GM19023 (cell line): ENCODE results near the gene SEC11C.
"Not testable (repeated sequence)": the region's sequence is repeated elsewhere in the genome, so short reads cannot be mapped to it uniquely, and the experiment has no call there.

Source experiments
- ATAC-seq: cut with Tn5 transposase; IDR thresholded peaks from one replicate; pipeline ENCODE4 v1.9.1; 2021; ENCODE audit warnings: mild to moderate bottlenecking, moderate library complexity; ENCODE audit not compliant: unreplicated experiment

SEC11C gene

DNA sequence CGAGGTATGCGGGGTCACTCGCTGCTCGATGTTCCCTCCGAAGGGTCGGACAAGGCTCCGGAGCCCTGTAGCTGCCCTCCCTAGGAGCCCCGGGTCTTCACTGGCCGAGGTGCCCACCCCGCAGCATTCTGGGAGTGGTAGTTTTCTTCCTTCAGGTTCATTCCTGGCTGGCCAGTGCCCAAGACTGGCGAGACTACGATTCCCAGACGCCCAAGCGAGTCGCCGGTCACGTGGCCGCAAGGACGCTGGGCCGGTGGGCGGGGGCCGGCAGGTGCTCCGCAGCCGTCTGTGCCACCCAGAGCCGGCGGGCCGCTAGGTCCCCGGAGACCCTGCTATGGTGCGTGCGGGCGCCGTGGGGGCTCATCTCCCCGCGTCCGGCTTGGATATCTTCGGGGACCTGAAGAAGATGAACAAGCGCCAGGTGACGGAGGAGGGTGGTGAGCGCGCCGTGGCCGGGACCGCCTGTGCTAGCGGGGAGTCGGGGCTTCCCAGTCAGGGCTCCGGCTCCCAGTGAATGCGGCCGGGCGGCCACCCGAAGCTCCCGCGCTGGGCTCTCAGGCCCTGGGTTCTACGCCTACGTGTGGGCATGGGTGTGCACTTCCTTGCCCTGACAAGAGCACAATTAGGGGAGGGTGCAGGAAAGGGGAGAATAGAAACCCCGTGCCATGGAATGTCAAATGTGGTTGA is at the start of gene SEC11C:
Gene SEC11C, plus strand, starts transcription at position 270 of the 687 bp plus-strand sequence. Its CDS starts 65 bp downstream, at position 335.
- ATAC-seq: peak; percentile 82

DNA sequence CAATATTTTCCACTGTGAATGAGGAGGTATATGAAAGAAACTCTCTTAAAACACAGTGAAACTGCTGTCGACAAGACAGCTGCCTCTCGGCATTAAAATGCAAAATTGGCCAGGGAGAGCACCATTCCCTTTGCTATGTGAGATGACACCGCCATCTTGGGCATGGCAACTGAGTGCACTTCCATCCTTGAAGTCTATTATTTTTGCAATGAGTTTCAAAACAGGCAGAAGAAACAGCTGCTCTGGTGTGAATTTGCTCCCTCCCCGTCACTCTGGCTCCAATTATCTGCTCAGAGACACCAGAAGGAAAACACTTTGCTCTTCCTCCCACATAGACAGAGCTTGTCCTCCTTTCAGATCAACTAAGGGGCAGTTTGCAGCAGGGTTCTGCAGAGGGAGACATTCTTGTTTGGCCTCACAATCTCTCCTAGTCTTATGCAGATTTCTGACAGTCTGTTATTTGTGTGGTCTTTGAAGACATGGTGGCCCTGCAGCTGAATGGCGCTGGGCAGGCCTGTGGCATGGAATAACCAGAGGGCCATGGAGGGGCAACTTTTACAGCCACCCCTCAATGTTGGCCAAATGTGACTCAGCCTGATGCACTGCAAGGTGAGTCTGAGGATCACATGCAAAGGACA is 48.6 kb upstream of the SEC11C start:
- ATAC-seq: no peak

DNA sequence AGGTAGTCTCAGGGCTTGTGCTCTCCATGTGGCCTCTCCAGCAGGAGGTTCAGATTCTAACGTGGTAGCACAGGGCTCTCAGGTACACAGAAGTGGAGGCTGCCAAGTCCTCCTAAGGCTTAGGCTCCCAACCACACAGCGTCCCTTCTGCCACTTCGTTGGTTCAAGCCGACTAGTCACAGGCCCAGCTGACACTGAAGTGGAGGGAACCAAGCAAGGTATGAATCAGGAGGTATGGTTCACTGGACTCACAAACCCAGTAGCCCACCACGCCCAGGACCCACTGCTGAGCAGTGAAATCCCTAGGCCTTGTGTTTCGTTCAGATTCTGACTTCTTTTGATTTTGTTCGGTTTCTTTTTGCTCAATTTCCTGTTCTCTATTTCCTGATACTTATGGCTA is 46.0 kb upstream of the SEC11C start:
- ATAC-seq: no peak

DNA sequence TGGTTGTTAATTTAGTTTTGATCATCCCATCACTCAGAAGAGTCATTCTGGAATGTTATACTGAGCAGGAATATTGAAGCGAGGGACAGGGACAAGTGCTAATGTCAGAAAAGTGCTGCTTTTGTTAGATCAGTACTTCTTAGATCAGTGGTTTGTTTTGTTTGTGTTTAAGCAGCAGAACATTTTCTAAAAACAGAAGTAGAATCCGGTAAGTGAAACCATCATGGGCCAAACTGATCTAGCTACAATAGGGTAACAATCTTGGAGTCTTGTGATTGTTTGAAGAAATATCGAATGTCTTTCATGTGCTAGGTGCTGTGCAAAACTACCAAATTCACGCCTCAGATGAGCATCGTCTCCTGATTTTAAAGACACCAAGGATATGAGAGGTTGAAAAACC is 45.1 kb upstream of the SEC11C start:
- ATAC-seq: no peak

DNA sequence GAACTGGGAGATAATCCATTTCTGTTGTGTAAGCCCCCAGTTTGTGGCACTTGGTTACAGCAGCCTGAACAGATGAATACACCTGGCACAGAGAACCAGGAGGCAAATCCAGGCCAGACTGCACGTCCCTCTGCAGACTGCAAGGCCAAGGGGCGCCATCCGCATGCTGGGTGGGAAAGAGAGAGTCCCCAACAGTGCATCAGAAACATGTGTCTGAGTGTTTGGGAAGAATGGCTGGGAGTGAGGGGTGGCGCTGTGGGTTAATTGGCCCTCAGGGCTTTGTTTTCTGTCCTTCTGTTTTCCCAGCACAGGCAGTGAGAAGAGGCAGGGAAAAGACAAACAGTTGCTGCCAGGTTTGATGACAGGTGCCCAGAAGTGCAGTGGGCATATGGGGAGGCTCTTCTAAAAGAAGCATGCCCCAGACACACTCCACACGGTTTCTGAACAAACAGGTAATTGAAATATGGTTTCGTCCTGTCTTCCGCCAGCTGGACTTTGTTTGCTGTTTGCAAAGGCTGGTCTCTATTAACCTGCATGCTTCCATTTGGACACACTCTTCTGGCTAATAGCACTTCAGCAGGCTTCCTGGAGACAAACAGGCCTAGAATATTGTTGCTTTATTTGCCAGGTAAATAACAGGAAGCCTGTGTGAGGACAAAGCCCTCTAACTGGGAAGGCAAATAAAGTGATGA is 43.4 kb upstream of the SEC11C start:
- ATAC-seq: no peak

DNA sequence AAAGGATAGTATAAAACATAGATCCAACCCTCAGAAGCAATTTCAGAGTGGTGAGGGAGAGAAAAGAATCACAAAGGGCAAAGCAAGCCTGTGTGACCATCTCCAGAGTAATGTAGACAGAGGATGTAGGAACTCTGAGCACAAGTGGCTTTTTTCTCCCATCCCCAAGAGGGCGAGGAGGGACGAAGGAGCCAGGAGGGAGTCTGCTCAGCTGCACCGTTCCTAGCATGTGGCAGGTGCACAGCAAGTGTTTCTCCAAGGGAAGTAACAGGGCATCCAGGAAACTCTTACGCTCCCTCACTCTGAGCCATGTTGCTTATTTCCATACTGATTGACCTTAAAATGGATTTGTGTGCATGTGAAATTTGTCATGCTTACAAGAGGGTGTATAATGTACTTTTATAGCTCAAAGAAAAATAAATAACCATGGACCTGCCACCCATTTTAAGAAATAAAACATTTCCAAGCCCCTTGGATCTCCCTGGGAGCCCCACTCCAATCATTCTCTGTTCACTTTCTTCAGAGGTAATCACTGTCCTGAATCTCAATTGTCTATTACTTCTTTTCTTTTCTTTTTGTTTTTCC is 37.8 kb upstream of the SEC11C start:
- no peak for ATAC-seq

DNA sequence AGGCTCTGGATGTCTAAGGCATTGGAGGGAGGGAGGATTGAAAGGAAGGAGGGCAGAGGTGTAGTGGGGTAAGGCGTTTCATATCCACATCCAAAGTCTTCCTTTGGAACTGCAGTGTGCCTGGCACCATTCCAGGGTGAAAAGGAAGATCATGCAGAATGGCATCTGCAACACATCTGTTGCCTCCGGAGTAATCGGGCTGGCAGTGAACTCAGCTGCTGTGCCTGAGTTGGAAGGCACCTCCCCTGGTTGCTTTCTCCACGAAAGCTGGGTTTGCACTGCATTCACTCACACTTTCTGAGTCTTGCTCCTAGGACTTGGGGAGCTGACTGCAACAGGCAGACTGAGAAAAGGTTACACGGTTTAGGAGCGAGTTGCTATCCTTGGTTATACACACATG is 30.3 kb upstream of the SEC11C start:
- no peak for ATAC-seq

DNA sequence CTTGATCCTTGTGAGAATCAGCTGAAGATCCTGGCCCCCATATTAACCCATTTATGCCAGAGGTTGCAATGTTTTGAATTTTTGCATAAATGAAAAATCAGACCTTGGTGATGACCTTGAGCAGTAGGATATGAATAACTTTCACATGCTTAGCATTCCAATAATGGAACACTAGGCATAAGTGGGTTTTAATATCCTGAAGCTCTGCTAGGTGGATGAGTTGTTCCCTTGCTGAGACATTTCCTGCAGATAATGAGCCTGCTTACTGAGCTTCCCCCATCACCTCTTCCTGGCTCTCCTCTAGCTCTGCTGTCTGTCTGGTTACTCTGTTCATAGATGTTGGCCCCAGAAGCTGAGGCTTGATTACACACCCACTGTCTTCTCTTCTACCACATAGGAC is 25.5 kb upstream of the SEC11C start:
- no peak for ATAC-seq

DNA sequence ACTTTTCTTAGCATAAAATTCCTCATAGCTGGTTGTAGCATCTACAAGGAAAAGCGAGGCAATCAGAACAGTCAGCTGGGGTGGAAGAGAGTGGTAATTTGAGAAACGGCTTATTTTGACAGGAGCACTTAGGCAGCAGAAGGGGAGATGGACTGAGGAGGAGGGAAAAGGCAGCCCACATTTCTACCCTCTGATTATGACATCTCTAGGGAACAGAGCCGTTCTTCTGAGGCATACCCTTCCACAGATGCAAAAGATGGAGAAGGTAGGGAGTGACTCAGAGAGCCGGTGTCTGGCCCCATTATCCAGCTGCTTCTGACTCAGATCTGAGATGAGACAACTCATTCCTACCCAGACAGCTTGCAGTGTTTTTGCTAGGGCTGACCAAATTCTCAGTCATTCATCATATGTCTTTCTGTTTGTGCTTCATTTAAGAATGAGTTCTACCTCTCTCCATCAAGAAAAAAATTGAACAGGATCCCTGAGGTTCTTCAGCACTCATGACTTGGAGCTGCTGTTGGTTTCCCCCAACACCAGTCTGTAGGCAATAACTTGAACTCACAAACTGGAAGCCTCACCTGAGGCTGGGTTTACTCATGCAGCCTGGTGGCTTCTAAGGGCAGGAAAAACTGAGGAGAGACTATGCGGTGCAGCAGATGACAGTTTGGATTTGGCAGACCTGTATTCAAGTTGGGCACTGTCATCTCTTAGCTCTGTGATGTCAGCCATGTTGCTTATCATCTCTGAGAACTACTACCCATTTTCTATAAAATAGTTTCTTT is 15.9 kb upstream of the SEC11C start:
- peak; percentile 78 for ATAC-seq

DNA sequence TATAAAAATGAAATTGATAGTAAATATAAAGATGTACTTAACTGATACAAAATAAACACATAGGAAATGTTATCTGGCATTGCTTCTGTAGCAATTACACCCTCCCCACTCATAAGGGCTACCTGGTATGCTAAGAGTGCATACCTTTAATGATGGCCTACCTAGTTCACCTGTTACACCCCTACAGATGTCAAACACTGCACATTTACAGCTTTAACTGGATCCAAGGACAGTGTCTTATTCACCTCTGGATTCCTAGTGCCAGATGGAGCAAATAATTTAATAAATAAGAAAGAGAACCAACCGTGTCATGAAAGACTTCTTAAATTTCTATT is 15.3 kb upstream of the SEC11C start:
- no peak for ATAC-seq

DNA sequence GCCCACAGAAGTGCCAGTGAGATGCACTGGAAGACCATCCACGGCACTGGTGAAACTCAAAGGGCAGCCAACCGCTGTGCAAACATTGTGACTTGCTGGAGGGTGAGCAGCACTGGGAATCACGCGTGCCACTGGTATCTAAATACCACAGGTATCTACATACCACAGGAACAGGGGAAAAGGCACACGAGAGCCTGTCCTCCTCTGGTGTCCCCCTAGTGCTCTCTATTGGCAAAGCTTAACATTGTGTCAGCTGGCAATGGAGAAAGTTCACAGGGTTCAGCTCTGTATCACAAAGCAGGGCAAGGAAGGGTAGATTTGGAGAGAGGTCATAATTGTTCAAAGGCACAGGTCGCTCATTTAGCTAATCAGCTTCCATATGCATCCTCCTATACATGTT is 12.6 kb upstream of the SEC11C start:
- ATAC-seq: no peak

DNA sequence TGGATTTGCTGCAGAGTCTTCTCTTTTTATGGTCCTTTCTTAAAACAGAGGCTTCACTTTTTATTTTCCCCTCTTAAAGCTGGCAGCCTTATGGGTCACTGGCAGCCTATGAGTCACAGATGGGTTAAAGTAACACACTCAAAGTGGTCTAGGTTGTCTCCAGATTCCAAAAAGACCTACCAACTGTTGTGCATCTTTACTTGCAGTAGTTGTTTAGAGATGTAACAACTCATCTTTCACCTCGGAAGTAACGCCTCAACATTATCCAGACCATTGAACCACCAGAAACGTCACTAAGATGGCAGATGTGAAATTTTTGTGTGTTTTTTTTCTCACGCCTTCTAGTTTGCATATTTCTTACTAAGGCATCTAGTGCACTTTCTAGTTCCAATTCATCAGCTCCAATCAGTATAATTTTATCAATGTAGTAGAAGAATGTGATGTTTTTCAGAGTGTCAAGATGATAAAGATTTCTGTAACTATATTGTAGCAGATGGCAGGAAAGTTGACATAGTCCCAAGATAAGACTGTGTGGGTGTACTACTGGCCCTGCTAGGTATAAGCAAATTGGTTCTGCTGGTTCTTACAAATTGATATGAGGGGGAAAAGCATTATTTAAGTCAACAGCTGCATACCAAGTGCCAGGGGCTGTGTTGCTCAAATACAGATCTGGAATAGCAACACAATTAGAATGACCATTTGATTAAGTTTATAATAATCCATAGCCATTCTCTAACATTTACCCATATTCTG is 9.6 kb upstream of the SEC11C start:
- ATAC-seq: no peak

DNA sequence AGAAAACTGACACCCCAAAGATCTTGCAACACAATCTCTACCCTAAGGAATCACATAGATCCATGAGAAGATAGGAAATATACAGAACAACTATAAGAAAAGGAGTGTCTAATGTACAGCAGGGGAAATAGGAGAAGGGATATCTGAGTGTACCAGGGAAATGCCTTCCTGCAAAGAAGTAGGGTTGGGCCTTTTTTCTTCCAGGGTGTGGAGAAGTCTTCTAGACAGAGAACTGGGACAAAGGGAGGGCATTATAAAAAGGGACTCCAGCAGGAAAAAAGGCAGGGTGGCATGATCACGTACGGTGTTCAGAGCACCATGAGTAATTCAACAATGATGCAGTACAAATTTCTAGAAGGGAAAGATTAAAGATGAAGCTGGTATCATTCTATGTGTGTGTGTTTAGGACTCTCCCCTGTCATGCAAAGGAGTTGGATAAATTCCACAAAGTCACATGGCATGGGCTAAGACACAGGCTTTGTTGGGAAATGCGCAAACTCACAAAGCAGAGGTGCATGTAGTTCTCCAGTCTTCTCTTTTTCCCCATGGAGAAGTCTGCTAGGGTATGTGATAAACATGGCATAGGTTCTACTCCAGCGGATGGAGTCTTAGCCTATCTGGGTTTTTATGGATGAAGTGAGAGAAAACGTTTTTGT is 6.7 kb upstream of the SEC11C start:
- ATAC-seq: no peak

DNA sequence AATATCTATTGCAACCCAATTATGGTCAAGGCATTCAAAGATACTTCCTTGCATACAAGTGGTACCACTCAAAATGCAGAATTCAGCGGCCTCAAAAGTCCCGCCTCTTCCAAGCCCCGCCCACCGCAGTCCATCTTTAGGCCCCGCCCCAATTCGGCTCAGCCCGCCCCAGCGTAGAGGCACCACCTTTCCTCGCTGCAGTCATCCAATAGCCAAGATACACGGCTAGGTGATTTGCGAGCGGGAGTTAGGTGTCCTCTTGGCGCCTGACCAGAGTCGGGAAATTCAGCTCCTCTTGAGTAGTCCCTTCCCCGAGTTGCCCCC is 431 bp upstream of the SEC11C start:
- peak; percentile 80 for ATAC-seq

DNA sequence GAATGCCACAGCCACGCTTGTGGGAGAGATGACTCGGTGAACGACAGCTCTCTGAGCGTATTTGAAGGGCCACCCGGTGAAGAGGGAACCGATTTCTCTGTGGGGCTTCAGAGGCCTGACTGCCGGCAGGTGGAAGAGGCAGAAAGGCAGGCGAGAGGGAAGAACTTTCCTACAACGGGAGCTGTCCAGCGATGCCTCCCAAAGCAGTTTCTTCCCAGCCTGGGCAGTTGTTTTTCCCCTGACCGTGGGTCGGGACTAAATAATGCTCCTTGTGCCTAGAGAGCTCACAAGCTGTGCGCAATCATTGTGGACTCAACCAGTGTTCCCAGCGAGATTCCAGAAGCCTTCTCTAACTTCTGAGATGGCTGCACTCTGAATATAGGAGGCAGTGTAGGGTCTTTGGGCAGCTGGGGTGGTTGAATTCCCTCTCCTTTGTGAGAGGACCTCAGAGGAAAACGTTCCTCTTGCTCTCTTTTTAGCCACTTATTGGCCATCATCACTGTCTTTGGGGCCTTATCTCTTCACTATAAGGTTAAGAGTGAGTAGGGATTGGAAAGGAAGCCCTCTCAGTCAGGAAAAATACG is 710 bp downstream of the SEC11C start:
- peak; percentile 0 for ATAC-seq

DNA sequence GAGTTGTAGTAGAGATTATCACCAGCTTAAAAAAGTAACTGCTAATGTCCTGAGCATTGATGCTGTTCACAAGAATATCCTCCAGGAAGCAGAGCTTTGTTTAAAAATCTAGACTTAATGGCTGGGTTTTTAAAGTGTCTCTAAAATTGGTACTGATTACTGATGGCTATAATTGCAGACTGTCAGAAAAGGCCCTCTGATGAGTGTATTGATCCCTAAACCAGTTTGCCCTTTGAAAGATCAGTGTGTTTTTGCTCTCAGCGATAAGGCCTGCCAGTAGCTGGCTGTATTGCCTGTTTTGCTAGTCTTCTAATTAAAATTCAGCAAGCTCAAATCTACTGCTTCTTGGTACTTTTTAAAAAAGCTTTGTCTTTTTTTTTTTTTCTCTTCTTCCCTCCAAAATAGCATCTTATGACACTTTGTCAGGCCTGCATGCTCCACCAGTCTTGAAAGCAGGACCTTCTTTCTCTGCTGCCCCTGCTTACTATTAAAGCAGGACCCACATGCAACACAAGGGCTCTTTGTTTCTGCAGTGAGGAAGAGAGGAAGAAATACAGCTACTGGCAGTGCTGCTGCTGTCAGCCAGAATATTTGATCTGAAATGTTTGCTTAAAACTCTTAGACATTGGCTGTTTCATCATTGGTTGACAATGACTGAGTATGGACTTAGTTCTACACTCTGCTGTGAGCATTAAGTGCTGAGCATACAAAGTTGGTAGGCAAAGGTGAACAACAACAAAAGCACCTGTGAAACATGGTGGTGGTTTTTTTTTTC is 1.8 kb downstream of the SEC11C start:
- ATAC-seq: no peak

DNA sequence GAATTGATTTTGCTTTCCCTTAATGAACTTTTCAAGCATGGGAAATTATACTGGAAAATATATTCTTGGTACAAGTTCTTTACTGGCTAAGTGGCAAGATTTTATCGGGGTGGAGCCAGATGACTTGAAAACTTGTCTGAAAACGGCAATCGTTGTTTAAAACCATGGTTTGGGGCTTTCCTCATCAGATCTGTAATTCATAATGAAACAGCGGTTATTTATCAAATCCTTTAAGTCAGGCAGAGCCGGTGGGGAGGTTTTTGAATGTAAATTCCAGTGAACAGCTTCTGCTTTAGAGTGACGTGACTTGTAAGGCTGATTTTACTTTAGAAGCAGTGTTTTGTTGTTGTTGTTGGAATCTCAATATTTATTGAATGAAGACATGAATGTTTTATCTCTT is 2.6 kb downstream of the SEC11C start:
- ATAC-seq: no peak

DNA sequence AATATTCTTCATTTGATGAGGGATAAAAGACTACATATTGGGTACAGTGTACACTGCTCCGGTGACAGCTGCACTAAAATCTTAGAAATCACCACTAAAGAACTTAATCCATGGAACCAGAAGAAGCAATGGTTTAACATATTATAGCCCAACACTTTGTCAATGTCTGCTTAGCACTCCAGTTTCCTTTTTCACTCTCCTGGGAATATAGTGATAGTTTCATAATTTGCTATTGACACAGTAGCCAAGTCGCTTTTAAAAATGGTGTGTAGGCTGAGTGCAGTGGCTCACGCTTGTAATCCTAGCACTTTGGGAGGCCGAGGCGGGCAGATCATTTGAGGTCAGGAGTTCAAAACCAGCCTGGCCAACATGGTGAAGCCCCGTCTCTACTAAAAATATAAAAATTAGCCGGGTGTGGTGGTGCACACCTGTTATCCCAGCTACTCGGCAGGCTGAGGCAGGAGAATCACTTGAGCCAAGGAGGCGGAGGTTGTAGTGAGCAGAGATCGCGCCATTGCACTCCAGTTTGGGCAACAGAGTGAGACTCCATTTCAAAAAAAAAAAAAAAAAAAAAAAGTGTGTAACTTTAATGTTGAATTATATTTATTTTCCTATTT is 3.2 kb downstream of the SEC11C start:
- not testable (repeated sequence) for ATAC-seq

DNA sequence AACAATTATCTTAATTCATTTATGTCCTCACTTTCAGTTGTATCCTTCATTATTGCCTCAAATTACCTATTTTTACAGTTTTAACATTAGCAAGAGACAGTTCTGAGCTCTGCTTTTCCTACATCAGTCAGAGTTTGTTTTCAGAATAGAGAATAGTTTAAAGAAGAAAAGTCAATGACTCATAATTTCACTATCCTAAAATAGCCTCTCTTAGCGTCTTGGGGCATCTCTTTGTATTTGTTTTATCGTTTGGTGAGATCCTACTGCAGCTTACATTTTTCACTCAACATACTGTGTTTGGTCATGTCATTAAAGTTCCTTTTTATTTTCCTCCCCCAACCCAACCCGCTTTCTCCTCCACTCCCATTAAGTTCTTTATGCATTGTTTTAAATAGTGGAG is 3.8 kb downstream of the SEC11C start:
- ATAC-seq: no peak
